Type B pancreatic cell (in vitro differentiated cells): ENCODE measurements around the gene GPS2. TPM values are rescaled to one million over a fixed set of nuclear protein-coding genes. Genes with fewer than 3 reads are reported as not detected.

ENCODE experiments used
- DNase-seq: peaks from one replicate; pipeline ENCODE4 v3.0.0; 2021; ENCODE audit warnings: mixed read lengths; ENCODE audit not compliant: unreplicated experiment; ENCODE audit errors: extremely low spot score
- H3K27ac Mint-ChIP-seq: 2 replicates; pipeline ENCODE4 v1.8.0; 2021; ENCODE audit warnings: mild to moderate bottlenecking, mixed read lengths
- H3K27me3 Mint-ChIP-seq: 2 replicates; pipeline ENCODE4 v1.8.0; 2021; ENCODE audit warnings: mixed read lengths
- H3K36me3 Mint-ChIP-seq: 2 replicates; pipeline ENCODE4 v1.8.0; 2021; ENCODE audit warnings: mixed read lengths
- H3K4me1 Mint-ChIP-seq: one replicate; pipeline ENCODE4 v1.8.0; 2021; ENCODE audit warnings: mixed read lengths; ENCODE audit not compliant: unreplicated experiment
- H3K4me3 Mint-ChIP-seq: 2 replicates; pipeline ENCODE4 v1.8.0; 2021; ENCODE audit warnings: mild to moderate bottlenecking, mixed read lengths
- H3K9me3 Mint-ChIP-seq: 2 replicates; pipeline ENCODE4 v1.8.0; 2021; ENCODE audit warnings: mixed read lengths
- CTCF ChIP-seq: fragments of 200-600 bp; sonication (generic); conservative IDR thresholded peaks from 2 replicates; pipeline ENCODE4 v1.5.0; 2021; ENCODE audit warnings: antibody characterized with exemption, mild to moderate bottlenecking
- total RNA-seq: library from RNA; stranded (reverse); gene quantifications from 2 replicates; pipeline ENCODE4 v1.2.1, GENCODE V29; 2021; ENCODE audit warnings: low replicate concordance

Gene GPS2
- total RNA-seq, 1 donor from 2014 or later = 75.4 TPM

- H3K9me3 Mint-ChIP-seq = no peaks in the 10 kb centered on the region
- H3K4me1 Mint-ChIP-seq = peaks cover 22% of the 10 kb centered on the region
- H3K36me3 Mint-ChIP-seq = peaks cover 3% of the 10 kb centered on the region
These were observed 11.0 kb upstream of the GPS2 start for GRCh38 chr17:7326186-7326585.

GRCh38 chr17:7325031-7325528, 9.9 kb upstream of the GPS2 start:
- H3K9me3 Mint-ChIP-seq = no peaks in the 10 kb centered on the region
- H3K27ac Mint-ChIP-seq = no peak overlapping the region
- H3K36me3 Mint-ChIP-seq = peaks cover 3% of the 10 kb centered on the region
- DNase-seq = no peak
- H3K4me1 Mint-ChIP-seq = peaks cover 21% of the 10 kb centered on the region
- no peaks in the 10 kb centered on the region for H3K27me3 Mint-ChIP-seq
- H3K4me3 Mint-ChIP-seq = no peak overlapping the region
- TF ChIP-seq CTCF = no peak

More at GRCh38 chr17:7326186-7326585, 11.0 kb upstream of the GPS2 start:
- no peak for DNase-seq
- Mint-ChIP-seq H3K4me3 (no peak overlapping the region), H3K27ac (no peak overlapping the region), H3K27me3 (no peaks in the 10 kb centered on the region)
- TF ChIP-seq CTCF = no peak

GRCh38 chr17:7324438-7324779, 9.2 kb upstream of the GPS2 start:
- TF ChIP-seq CTCF = no peak
- Mint-ChIP-seq H3K9me3 (no peaks in the 10 kb centered on the region), H3K27ac (no peak overlapping the region), H3K4me1 (peaks cover 15% of the 10 kb centered on the region), H3K36me3 (peaks cover 3% of the 10 kb centered on the region), H3K4me3 (no peak overlapping the region), H3K27me3 (no peaks in the 10 kb centered on the region)
- no peak for DNase-seq

- Mint-ChIP-seq H3K4me3 (no peak overlapping the region), H3K27ac (no peak overlapping the region), H3K36me3 (peaks cover 3% of the 10 kb centered on the region), H3K4me1 (peaks cover 15% of the 10 kb centered on the region), H3K9me3 (no peaks in the 10 kb centered on the region), H3K27me3 (no peaks in the 10 kb centered on the region)
- TF ChIP-seq CTCF = peak; percentile 90
- DNase-seq = no peak
These were observed 8.7 kb upstream of the GPS2 start for GRCh38 chr17:7323731-7324437.

GRCh38 chr17:7322520-7323194, 7.5 kb upstream of the GPS2 start:
- Mint-ChIP-seq H3K9me3 (no peaks in the 10 kb centered on the region), H3K27me3 (no peaks in the 10 kb centered on the region), H3K4me1 (peaks cover 3% of the 10 kb centered on the region), H3K4me3 (no peak overlapping the region), H3K36me3 (peaks cover 3% of the 10 kb centered on the region), H3K27ac (no peak overlapping the region)
- no peak for TF ChIP-seq CTCF
- no peak for DNase-seq
